ENCODE data around the gene S100PBP.
"Not testable (repeated sequence)": the region's sequence is repeated elsewhere in the genome, so short reads cannot be mapped to it uniquely, and the experiment has no call there.

S100PBP gene

DNA sequence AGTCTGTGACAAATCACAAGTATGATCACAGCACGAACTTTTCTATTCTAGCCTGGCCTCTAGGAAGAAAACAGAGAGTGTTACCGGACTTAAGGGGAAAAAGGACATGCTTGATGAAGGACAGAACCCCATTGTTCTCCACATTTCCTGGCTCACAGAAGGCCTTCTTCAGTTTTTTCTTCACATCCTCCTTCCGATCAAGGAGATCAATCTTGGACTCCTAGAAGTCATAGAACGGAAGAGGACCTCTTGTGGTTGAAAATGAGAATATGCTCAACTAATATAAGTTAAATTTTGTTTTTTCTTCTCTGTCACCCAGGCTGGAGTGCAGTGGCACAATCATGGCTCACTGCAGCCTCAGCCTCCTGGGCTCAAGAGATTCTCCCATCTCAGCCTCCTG is 30.6 kb upstream of the S100PBP start:
- DNase-seq: no peak

DNA sequence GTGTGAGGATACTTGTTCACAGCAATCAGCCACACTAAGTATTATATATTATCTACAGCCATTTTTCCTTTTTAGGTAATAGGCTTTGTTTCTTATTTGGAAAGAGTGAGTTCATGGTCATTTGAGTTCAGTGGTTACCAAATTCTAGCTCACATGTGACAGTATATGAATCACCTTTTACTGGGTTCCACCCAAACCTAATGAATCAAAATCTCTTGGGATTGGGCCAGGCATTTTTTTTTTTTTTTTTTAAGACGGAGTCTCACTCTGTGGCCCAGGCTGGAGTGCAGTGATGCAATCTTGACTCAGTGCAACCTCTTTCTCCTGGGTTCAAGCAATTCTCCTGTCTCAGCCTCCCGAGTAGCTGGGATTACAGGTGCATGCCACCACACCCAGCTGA is 28.1 kb upstream of the S100PBP start:
- not testable (repeated sequence) for DNase-seq

DNA sequence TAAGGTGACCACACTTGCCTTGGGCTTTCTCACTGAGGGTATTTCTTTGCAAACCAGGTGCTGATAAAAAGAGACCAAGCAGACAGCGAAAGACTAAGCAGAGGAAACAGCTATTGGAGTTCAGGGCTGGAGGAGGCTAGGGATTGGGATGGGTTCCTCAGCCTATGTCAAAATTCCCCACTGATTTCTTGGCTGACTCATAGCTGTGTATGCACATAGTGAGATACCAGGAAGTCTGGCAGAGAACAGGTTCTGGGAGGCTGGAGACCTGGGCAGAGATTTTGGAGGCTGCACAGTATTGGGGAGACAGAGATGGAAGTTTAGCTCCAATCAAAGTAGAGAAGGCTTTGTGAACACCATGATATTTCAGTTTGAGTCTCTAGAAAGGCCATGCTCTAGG is 25.6 kb upstream of the S100PBP start:
- DNase-seq: no peak

GRCh38 chr1:32795763-32796162 is 21.7 kb upstream of the S100PBP start:
- not testable (repeated sequence) for DNase-seq

GRCh38 chr1:32797456-32797855 is 20.0 kb upstream of the S100PBP start:
- DNase-seq: no peak

DNA sequence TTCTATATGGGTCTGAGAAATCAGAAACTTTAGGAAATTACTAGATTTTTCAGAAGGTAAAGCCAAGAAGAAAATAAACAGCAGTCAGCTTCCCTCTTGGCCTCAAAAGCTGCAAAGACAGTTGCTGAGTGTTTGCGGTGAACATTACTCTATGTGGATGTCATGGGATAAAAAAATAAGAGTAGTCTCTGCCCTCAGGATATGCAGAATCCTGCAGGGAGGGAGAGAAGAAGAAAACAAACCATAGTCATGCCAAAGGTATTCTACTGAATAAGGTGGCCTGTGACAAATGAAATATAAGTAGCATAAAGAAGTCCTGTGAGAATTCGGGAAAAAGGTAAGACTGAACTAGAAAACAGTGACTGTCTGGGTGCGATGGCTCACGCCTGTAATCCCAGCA is 19.3 kb upstream of the S100PBP start:
- DNase-seq: no peak

- no peak for DNase-seq
These were observed 18.6 kb upstream of the S100PBP start for GRCh38 chr1:32798679-32799416.

DNA sequence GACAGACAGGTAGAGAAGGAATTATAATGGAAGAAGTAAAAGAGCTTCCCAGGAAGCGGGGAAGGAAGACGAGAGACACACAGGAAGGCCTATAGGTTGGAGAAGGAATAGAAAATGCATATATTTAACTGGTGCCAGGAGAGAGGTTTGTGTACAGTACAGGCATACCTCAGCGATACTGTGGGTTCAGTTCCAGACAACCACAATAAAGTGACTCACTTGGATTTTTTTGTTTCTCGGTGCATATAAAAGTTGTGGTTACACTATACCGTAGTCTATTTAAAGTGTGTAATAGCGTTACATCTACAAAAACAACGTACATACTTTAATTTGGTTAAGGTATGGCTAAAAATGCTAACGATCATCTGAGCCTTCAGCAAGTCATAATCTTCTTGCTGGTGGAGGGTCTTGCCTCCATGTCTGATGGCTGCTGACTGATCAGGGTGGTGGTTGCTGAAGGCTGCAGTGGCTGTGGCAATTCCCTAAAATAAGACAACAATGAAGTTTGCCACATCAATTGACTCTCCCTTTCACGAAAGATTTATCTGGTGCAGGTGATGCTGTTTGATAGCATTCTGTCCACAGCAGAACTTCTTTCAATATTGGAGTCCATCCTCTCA is 16.2 kb upstream of the S100PBP start:
- DNase-seq: no peak

DNA sequence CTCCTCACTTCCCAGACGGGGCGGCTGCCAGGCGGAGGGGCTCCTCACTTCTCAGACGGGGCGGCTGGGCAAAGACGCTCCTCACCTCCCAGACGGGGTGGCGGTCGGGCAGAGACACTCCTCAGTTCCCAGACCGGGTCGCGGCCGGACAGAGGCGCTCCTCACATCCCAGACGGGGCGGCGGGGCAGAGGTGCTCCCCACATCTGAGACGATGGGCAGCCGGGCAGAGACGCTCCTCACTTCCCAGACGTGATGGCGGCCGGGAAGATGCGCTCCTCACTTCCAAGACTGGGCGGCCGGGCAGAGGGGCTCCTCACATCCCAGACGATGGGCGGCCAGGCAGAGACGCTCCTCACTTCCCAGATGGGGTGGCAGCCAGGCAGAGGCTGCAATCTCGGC is 13.0 kb upstream of the S100PBP start:
- DNase-seq: not testable (repeated sequence)

GRCh38 chr1:32806290-32806689 is 11.2 kb upstream of the S100PBP start:
- DNase-seq: no peak

GRCh38 chr1:32806910-32807523 is 10.4 kb upstream of the S100PBP start:
- no peak for DNase-seq

DNA sequence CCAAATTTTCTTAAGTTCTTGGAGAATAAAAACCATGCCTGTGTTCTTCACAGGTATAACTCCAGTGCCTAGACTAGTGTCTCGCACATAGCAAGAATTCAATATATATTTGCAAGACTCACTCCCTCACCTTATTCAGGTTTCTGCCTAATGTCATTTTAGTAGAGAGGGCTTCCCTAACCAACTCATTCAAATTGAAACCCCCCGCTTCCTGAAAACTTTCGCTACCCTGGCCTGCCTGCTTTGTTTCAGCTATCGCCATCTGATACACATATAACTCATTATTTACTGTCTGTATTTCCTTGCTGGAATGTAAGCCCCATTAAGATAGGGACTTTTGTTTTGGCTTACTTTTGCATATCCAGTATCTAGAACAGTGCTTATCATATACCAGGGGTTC is 8.9 kb upstream of the S100PBP start:
- no peak for DNase-seq

DNA sequence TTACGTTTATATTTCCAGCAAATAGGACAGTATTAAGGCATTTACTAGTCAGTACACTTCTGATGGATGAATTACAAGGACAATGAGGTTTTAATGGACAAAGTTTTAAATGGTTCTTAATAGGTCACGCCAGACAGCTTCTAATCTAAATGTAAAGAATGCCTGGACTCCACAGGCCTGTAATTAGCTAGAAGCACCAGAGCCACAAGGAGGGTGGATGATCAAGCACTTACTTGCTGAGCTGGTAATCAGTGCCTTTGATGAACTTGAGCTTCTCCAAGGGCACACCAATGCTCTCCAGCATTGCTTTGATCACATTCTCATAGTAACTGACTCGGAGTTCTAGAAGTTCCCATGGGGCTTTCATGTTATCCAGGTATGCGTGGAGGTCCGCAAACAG is 7.1 kb upstream of the S100PBP start:
- no peak for DNase-seq

- DNase-seq: no peak
These were observed 6.2 kb upstream of the S100PBP start for GRCh38 chr1:32811265-32811664.

- DNase-seq: no peak
These were observed 5.5 kb upstream of the S100PBP start for GRCh38 chr1:32811917-32812316.

DNA sequence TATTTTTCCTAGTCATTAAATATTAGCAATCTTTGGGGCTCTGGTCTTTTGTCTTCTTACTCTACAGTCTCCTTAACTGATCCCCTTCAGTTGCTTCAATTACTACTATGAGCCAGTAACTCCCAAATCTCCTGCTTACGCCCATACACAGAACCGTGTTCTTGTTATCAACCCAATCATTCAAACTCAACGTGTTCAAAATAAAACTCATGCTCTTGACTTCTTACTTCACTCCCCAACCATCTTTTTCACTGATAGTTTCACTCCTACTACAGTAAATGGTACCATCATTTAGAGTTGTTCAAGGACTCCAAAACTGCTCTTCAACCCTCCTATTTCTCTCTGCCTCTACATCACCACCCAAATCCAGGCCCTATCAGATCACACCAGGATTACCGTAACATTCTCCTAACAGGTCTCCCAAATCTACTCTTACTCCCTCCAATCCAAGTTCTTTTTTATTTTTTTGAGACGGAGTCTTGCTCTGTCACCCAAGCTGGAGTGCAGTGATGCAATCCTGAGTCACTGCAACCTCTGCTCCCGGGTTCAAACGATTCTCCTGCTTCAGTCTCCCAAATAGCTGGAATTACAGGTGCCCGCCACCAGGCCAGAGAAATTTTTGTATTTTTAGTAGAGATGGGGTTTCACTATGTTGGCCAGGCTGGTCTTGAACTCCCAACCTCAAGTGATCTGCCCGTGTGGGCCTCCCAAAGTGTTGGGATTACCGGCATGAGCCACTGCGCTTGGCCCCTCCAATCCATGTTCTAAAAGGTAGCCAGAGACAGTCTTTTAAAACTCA is 3.3 kb upstream of the S100PBP start:
- DNase-seq: no peak

DNA sequence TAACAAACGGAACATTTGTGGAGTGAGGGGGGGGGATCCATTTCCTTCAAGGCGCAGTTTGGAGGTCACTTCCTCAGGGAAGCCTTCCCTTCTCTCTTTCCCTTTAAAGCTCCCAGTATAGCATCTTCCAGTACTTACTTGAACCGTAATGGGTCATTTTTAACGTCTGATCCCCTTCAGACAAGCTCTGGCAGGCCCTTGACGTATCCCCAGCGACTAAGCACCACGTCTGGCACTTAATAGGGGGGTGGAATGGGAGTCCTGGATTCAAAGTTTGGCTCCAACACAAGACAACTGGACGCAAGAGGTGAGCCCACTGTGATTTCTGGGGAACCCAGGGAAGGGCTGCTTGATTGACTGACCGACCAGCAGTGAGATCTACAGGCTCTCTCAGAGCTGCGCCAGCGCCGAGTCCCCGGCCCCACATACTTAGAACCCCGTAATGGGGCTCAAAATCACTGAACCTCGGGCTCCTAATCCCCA is 736 bp upstream of the S100PBP start:
- DNase-seq: no peak

DNA sequence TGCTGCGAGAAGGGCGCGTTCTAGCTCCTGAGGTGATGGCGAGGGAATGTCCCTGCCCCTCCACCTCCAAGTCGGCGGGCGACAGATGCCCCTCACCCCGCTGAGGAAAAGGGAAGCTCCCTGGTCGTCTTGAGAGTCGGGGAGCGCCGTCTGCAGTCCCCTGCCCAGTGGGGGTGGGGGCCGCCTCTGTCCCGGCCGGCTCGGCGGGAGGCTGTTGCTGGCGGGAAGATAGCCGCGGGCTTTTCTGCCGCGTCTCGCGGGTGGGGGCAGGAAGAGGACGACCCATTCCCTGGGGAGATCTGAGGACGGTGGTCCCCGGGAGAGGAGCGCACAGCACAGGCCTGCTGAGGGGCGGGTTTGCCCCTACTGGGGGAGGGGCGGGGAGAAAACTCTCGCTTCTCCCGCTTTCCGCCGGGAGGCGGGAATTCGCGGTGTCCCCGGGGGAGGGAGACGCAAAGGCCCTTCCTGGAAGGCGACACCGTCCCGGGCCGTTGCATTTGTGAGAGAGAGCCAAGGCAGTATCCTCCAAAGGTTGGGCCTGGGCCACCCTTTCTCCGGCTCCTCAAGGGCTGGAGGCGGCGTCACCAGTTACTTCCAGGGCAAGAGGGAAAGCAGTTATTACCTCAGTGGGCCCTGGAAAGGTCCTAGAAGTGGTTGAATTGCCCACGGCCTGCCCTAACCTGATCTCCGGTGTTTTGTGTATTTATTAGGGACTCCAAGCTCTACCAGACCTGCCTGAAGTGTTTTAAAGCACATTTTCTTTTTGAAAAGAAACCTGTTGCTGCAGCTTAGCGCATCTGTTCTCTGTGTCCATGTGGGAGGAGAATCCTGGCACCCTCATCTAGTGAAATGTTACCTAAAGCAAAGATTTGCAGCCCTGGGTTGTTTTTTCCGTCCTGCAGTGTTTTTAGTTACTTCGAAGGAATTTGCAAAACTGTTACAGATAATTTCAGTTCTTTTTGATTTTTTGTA is 648 bp downstream of the S100PBP start:
- DNase-seq: no peak

DNA sequence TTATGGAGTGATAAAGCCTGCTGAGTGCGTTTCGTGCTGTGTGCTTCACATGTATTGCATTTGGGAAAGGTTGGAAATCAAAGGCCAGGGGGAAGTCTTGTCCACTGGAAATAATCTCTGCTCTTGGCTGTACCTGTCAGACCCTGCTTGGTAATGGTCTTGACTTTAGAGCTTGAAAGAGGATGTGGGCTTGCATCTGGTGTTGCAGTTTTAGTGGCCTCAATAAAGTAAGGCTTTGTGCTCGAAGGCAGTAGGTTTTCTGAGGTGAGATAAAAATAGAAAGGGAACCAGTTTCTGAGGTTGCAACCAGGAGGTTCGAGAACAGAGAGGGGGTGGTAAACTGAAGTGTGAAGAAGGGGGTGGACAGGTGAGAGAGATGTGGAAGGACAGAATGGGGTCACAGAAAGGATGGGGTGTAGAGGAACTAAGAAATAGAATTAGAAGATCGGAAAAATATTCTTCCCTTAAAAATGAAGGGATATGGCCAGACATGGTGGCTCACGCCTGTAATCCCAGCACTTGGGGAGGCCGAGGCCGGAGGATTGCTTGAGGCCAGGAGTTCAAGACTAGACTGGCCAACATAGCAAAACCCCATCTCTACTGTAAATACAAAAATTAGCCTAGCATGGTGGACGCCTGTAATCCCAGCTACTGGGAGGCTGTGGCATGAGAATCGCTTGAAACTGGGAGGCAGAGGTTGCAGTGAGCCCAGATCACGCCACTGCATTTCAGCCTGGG is 1.5 kb downstream of the S100PBP start:
- DNase-seq: no peak

- no peak for DNase-seq
These were observed 7.7 kb downstream of the S100PBP start for GRCh38 chr1:32825181-32825580.

DNA sequence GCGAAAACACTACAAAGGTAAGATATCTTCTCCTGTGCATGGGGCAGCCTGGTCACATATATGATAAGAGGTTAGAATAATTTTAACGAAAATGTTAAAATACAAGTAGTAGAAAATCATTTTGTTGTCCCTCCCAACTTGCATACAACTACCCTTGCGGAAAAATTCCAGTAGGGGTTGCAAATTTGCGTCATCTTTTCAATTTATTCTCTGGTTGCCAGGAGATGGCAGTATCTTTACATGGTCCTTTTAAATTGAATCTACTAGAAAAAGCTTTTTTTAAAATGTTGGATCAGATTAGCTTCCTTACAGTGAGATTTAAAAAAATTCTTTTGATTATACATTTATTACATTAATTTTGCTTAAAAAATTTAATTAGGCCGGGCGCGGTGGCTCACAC is 10.9 kb downstream of the S100PBP start:
- no peak for DNase-seq
